GM12878 (cell line): ENCODE data around the gene IGIP. TPM values are rescaled to one million over a fixed set of nuclear protein-coding genes. Genes with fewer than 3 reads are reported as not detected.

Experiments
- ATAC-seq: fragments of 200-7000 bp; cut with Tn5 transposase; 3 replicates; pipeline ENCODE4 v1.9.1; 2020; ENCODE audit warnings: mild to moderate bottlenecking, moderate library complexity
- BruUV-seq: library from RNA; stranded (reverse); fragments of 400-500 nt; replicated peaks from 2 replicates; lab custom pipeline; 2021; lab: Mats Ljungman, UMichigan
- CTCF ChIA-PET: fragments of 300-600 bp; sonication (Branson Sonifier 250); formaldehyde crosslinking; extraction: SDS; loops from one replicate; lab custom pipeline; 2021; ENCODE audit warnings: inconsistent platforms; lab: Yijun Ruan, JAX
- POLR2A ChIA-PET: fragments of 350-600 bp; formaldehyde crosslinking; extraction: SDS; loops from one replicate; lab custom pipeline; 2021; ENCODE audit warnings: inconsistent platforms; lab: Charles Lee
- RAD21 ChIA-PET: fragments of 300-600 bp; sonication (Branson Sonifier 250); formaldehyde crosslinking; loops from one replicate; lab custom pipeline; 2023; ENCODE audit warnings: antibody characterized with exemption; ENCODE audit not compliant: unreplicated experiment; lab: Charles Lee
- SMC1A ChIA-PET: fragments of 300-600 bp; sonication (Branson Sonifier 250); formaldehyde crosslinking; loops from one replicate; lab custom pipeline; 2023; ENCODE audit not compliant: unreplicated experiment, uncharacterized antibody; lab: Charles Lee
- DNase-seq: peaks from one replicate; pipeline ENCODE4 v3.0.0-alpha.2; 2011; ENCODE audit warnings: low read depth, low spot score
- FAIRE-seq: peaks from 3 replicates; lab custom pipeline; 2011; peaks lifted over from hg19 to GRCh38; lab: Jason Lieb, UNC
- H2AFZ ChIP-seq: 2 replicates; pipeline ENCODE4 v1.6.0; 2011; ENCODE audit warnings: low read depth, low read length, control low read depth; ENCODE audit not compliant: control insufficient read depth
- H3K27ac ChIP-seq: 2 replicates; pipeline ENCODE4 v1.5.1; 2011; ENCODE audit warnings: control low read depth; ENCODE audit not compliant: control insufficient read depth, insufficient read depth
- H3K27me3 ChIP-seq, 2 experiments: replicated peaks in 1 of 2; 2 replicates each; pipeline versions ENCODE4 v1.6.0 to v1.6.1; 2011; ENCODE audit warnings: low read length in 1 of 2; ENCODE audit not compliant: control insufficient read depth in 2 of 2, insufficient read depth in 2 of 2
- H3K36me3 ChIP-seq, 2 experiments: 2 replicates each; pipeline ENCODE4 v1.5.1; 2011; ENCODE audit warnings: low read length in 1 of 2; ENCODE audit not compliant: control insufficient read depth in 2 of 2, insufficient read depth in 2 of 2
- H3K4me1 ChIP-seq: 2 replicates; pipeline ENCODE4 v1.6.1; 2011; ENCODE audit warnings: mild to moderate bottlenecking, low read length, moderate library complexity, mixed read lengths; ENCODE audit not compliant: control insufficient read depth, insufficient read depth
- H3K4me2 ChIP-seq: 2 replicates; pipeline ENCODE4 v1.6.0; 2011; ENCODE audit warnings: control low read depth; ENCODE audit not compliant: control insufficient read depth, insufficient read depth
- H3K4me3 ChIP-seq: fragments of 200-600 bp; sonication (generic); 2 replicates; pipeline ENCODE4 v1.5.1; 2016
- H3K79me2 ChIP-seq: 2 replicates; pipeline ENCODE4 v1.6.0; 2011; ENCODE audit warnings: low read length; ENCODE audit not compliant: control insufficient read depth, insufficient read depth
- H3K9ac ChIP-seq: 2 replicates; pipeline ENCODE4 v1.8.0; 2011; ENCODE audit warnings: low read length, control low read depth, mixed read lengths; ENCODE audit not compliant: control insufficient read depth, insufficient read depth
- H3K9me3 ChIP-seq: replicated peaks from 3 replicates; pipeline ENCODE4 v1.5.1; 2011; ENCODE audit warnings: mild to moderate bottlenecking, low read length; ENCODE audit not compliant: control insufficient read depth, insufficient read depth
- H4K20me1 ChIP-seq: 2 replicates; pipeline ENCODE4 v1.6.0; 2011; ENCODE audit not compliant: control insufficient read depth, insufficient read depth
- BACH1 ChIP-seq: fragments of 450-650 bp; IDR thresholded peaks from 2 replicates; pipeline ENCODE4 v1.6.1; 2017; ENCODE audit warnings: mild to moderate bottlenecking, borderline replicate concordance
- EED ChIP-seq: sonication (generic); IDR thresholded peaks from 2 replicates; pipeline ENCODE4 v1.6.1; 2016; ENCODE audit warnings: antibody characterized with exemption, low read depth
- EP300 ChIP-seq, 2 experiments: fragments of 150-350 bp in 1 of 2; IDR thresholded peaks; 2 replicates each; pipeline ENCODE4 v1.6.1; 2011 to 2012; ENCODE audit warnings: low read depth in 2 of 2, low read length in 2 of 2, borderline replicate concordance in 1 of 2, improper control_type of control experiment in 1 of 2, inconsistent platforms in 1 of 2; ENCODE audit not compliant: control insufficient read depth in 1 of 2
- FOXK2 ChIP-seq: fragments of 450-650 bp; IDR thresholded peaks from 2 replicates; pipeline ENCODE4 v1.6.1; 2017; ENCODE audit warnings: mild to moderate bottlenecking, moderate library complexity
- JUNB ChIP-seq: IDR thresholded peaks from 2 replicates; pipeline ENCODE4 v1.6.1; 2016; ENCODE audit warnings: antibody characterized with exemption, mild to moderate bottlenecking
- SKIL ChIP-seq: fragments of 450-650 bp; IDR thresholded peaks from 2 replicates; pipeline ENCODE4 v1.6.1; 2017; ENCODE audit warnings: mild to moderate bottlenecking, low read depth, inconsistent platforms; ENCODE audit not compliant: poor library complexity, severe bottlenecking
- SRF ChIP-seq, 2 experiments: IDR thresholded peaks; 2 replicates each; pipeline ENCODE4 v1.6.1; 2011; ENCODE audit warnings: low read depth in 2 of 2, low read length in 2 of 2, mild to moderate bottlenecking in 1 of 2, moderate library complexity in 1 of 2
- SUZ12 ChIP-seq: fragments of 200-600 bp; sonication (generic); IDR thresholded peaks from one replicate; pipeline ENCODE4 v1.6.1; 2018; ENCODE audit warnings: antibody characterized with exemption, mild to moderate bottlenecking; ENCODE audit not compliant: unreplicated experiment
- TARDBP ChIP-seq: IDR thresholded peaks from 2 replicates; pipeline ENCODE4 v1.6.1; 2016; ENCODE audit warnings: borderline replicate concordance
- ZNF592 ChIP-seq: fragments of 450-650 bp; IDR thresholded peaks from 2 replicates; pipeline ENCODE4 v1.6.1; 2017; ENCODE audit warnings: mild to moderate bottlenecking, moderate library complexity
- ZZZ3 ChIP-seq: IDR thresholded peaks from 2 replicates; pipeline ENCODE4 v1.6.1; 2011; ENCODE audit warnings: low read depth; ENCODE audit not compliant: control insufficient read depth, insufficient read length
- WGBS: methylation state at CpG from one replicate; pipeline ENCODE4 v1.1.6; 2016; ENCODE audit warnings: low lambda C conversion rate; ENCODE audit not compliant: insufficient replicate concordance, insufficient coverage; ENCODE audit errors: missing lambda C conversion rate; 5-methylcytosine and 5-hydroxymethylcytosine counted together
- in situ Hi-C: fragments of 300-500 bp; cut with MboI; formaldehyde crosslinking; loops from 9 replicates; pipeline ENCODE4 v1.14.3; 2018; ENCODE audit warnings: mixed read lengths
- intact Hi-C: fragments of 100-400 bp; cut with micrococcal nuclease; formaldehyde crosslinking; loops from one replicate; pipeline ENCODE4 v1.14.2; 2022; ENCODE audit not compliant: unreplicated experiment
- polyA plus RNA-seq, 11 experiments: library from polyadenylated mRNA; depleted of rRNA in 4 of 11; unstranded in 6 of 11; stranded (reverse) in 5 of 11; fragments of >200 nt; fragmentation: Nextera tagmentation in 4 of 11; fragmentation: Illumina TruSeq in 1 of 11; extraction: Ambion mirVana in 4 of 11; extraction: Trizol in 1 of 11; gene quantifications; 1 replicate in 1 of 11; 2 replicates in 10 of 11; pipeline versions ENCODE4 v1.2.1 to v1.2.3, GENCODE V29; 2011 to 2016; ENCODE audit warnings: inconsistent platforms in 2 of 11, missing spikeins in 2 of 11, low read depth in 1 of 11
- total RNA-seq, 4 experiments: library from RNA; depleted of rRNA in 3 of 4; stranded (reverse); fragments of >200 nt in 3 of 4; fragmentation: Illumina TruSeq in 1 of 4; extraction: Trizol in 1 of 4; gene quantifications; 2 replicates each; pipeline versions ENCODE4 v1.2.1 to v1.2.3, GENCODE V29; 2013 to 2021
- TF ChIP-seq, protein P1 (sequence below), 3 experiments: IDR thresholded peaks in 2 of 3; conservative IDR thresholded peaks in 1 of 3; 2 replicates each; pipeline ENCODE4 v1.5.1; 2011; ENCODE audit warnings: low read depth in 3 of 3, low read length in 3 of 3, mild to moderate bottlenecking in 3 of 3, control low read depth in 2 of 3, moderate library complexity in 2 of 3, inconsistent platforms in 1 of 3, mixed read lengths in 1 of 3; ENCODE audit not compliant: control insufficient read depth in 2 of 3, insufficient read depth in 1 of 3; ENCODE audit errors: extremely low read depth in 1 of 3
- TF ChIP-seq, protein P2 (sequence below): fragments of 450-650 bp; IDR thresholded peaks from 2 replicates; pipeline ENCODE4 v1.6.1; 2017; ENCODE audit warnings: borderline replicate concordance

IGIP gene
- total and polyA plus RNA-seq, 10 of the 15 experiments (the other 5 are each of a cell fraction or from before 2014, with no cell fraction given): 0.58 to 3.3 (median 1.9) TPM

- Histone ChIP-seq H3K9me3 (no peaks in the 10 kb centered on the region), H3K4me2 (no peak overlapping the region), H4K20me1 (peaks cover 4% of the 10 kb centered on the region; the same call in 1 of the 2 replicates), H3K27ac (no peak overlapping the region), H3K9ac (no peak overlapping the region), H2AFZ (no peak overlapping the region), H3K36me3 (no peaks in the 10 kb centered on the region), H3K79me2 (no peaks in the 10 kb centered on the region), H3K4me3 (no peak overlapping the region), H3K4me1 (peaks cover 6% of the 10 kb centered on the region; the same call in 1 of the 2 replicates), H3K27me3 (peaks cover 6% of the 10 kb centered on the region in 2 experiments; a peak in 3 of 4 replicates)
- WGBS: 41% methylated on average over 1 of the region's 1 CpG
- POLR2A ChIA-PET: interaction anchor here (0.6 kb wide), 1 partner anchor 31 kb away, joined by 4 read pairs; no protein-coding TSS in a partner anchor
- CTCF ChIA-PET: interaction anchor here (1.0 to 19.8 kb wide), 4 partner anchors 16 to 201 kb away, joined by 3 to 353 read pairs (median 37); no protein-coding TSS in a partner anchor
- in situ Hi-C loops (no loop called here), intact Hi-C loops (no loop called here)
- no peak for ATAC-seq
- no peak for FAIRE-seq
- SMC1A ChIA-PET: interaction anchor here (1.0 kb wide), 1 partner anchor 189 kb away, joined by 3 read pairs; no protein-coding TSS in a partner anchor
- DNase-seq: no peak
- RAD21 ChIA-PET: interaction anchor here (2.3 kb wide), 2 partner anchors 71 to 74 kb away, joined by 6 to 11 read pairs; no protein-coding TSS in a partner anchor
- no TSS peak for BruUV-seq
- TF ChIP-seq SKIL: no peak
- TF ChIP-seq EP300 (IDR thresholded peaks at IDR 0.05; ENCODE audit: borderline replicate concordance in 1 of 2, control insufficient read depth in 1 of 2, low read depth in 2 of 2, low read length in 2 of 2): no peak
- TF ChIP-seq ZZZ3: no peak
- no peak for TF ChIP-seq TARDBP
- TF ChIP-seq BACH1: no peak
- TF ChIP-seq, protein P1, sequence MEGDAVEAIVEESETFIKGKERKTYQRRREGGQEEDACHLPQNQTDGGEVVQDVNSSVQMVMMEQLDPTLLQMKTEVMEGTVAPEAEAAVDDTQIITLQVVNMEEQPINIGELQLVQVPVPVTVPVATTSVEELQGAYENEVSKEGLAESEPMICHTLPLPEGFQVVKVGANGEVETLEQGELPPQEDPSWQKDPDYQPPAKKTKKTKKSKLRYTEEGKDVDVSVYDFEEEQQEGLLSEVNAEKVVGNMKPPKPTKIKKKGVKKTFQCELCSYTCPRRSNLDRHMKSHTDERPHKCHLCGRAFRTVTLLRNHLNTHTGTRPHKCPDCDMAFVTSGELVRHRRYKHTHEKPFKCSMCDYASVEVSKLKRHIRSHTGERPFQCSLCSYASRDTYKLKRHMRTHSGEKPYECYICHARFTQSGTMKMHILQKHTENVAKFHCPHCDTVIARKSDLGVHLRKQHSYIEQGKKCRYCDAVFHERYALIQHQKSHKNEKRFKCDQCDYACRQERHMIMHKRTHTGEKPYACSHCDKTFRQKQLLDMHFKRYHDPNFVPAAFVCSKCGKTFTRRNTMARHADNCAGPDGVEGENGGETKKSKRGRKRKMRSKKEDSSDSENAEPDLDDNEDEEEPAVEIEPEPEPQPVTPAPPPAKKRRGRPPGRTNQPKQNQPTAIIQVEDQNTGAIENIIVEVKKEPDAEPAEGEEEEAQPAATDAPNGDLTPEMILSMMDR (IDR thresholded peaks at IDR 0.05 in 2 of 3, conservative IDR thresholded peaks at IDR 0.05 in 1 of 3; ENCODE audit: control insufficient read depth in 2 of 3, extremely low read depth in 1 of 3, insufficient read depth in 1 of 3, low read depth in 3 of 3, low read length in 3 of 3): no peak
- TF ChIP-seq JUNB: no peak
- no peak for TF ChIP-seq ZNF592
- TF ChIP-seq SRF (IDR thresholded peaks at IDR 0.05; ENCODE audit: low read depth in 2 of 2, low read length in 2 of 2): no peak
- TF ChIP-seq EED: no peak
- TF ChIP-seq, protein P2, sequence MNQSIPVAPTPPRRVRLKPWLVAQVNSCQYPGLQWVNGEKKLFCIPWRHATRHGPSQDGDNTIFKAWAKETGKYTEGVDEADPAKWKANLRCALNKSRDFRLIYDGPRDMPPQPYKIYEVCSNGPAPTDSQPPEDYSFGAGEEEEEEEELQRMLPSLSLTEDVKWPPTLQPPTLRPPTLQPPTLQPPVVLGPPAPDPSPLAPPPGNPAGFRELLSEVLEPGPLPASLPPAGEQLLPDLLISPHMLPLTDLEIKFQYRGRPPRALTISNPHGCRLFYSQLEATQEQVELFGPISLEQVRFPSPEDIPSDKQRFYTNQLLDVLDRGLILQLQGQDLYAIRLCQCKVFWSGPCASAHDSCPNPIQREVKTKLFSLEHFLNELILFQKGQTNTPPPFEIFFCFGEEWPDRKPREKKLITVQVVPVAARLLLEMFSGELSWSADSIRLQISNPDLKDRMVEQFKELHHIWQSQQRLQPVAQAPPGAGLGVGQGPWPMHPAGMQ: no peak
- TF ChIP-seq SUZ12: no peak
- no peak for TF ChIP-seq FOXK2
Measured at GRCh38 chr5:140147460-140147859, 21.7 kb downstream of the IGIP start.
